Measurements from ENCODE around the gene NKX6-1.

Gene NKX6-1

GRCh38 chr4:84497504-84498202 lies 1.4 kb downstream of the NKX6-1 start:
- DNase-seq: no peak

GRCh38 chr4:84496706-84497503 lies 2.2 kb downstream of the NKX6-1 start:
- DNase-seq: no peak

- DNase-seq: no peak
These were observed 2.8 kb downstream of the NKX6-1 start for GRCh38 chr4:84496331-84496705.

- DNase-seq: no peak
These were observed 3.3 kb downstream of the NKX6-1 start for GRCh38 chr4:84495794-84496261.

- DNase-seq: no peak
These were observed 3.8 kb downstream of the NKX6-1 start for GRCh38 chr4:84495118-84495793.

- no peak for DNase-seq
These were observed 4.6 kb downstream of the NKX6-1 start for GRCh38 chr4:84494531-84494930.

GRCh38 chr4:84494076-84494475 lies 5.0 kb downstream of the NKX6-1 start:
- no peak for DNase-seq

- DNase-seq: no peak
These were observed 5.8 kb downstream of the NKX6-1 start for GRCh38 chr4:84493092-84493850.

GRCh38 chr4:84492737-84493091 lies 6.4 kb downstream of the NKX6-1 start:
- DNase-seq: no peak

GRCh38 chr4:84492290-84492689 lies 6.8 kb downstream of the NKX6-1 start:
- no peak for DNase-seq

GRCh38 chr4:84491481-84491880 lies 7.6 kb downstream of the NKX6-1 start:
- DNase-seq: no peak

GRCh38 chr4:84490663-84491062 lies 8.4 kb downstream of the NKX6-1 start:
- no peak for DNase-seq

GRCh38 chr4:84484236-84484635 lies 14.9 kb downstream of the NKX6-1 start:
- DNase-seq: no peak

GRCh38 chr4:84483688-84484087 lies 15.4 kb downstream of the NKX6-1 start:
- no peak for DNase-seq

GRCh38 chr4:84482564-84483563 lies 16.2 kb downstream of the NKX6-1 start:
- no peak for DNase-seq

GRCh38 chr4:84481860-84482245 lies 17.2 kb downstream of the NKX6-1 start:
- no peak for DNase-seq

GRCh38 chr4:84481077-84481859 lies 17.8 kb downstream of the NKX6-1 start:
- DNase-seq: no peak

- no peak for DNase-seq
These were observed 19.0 kb downstream of the NKX6-1 start for GRCh38 chr4:84480082-84480481.

GRCh38 chr4:84479663-84480062 lies 19.4 kb downstream of the NKX6-1 start:
- no peak for DNase-seq

GRCh38 chr4:84477738-84478137 lies 21.4 kb downstream of the NKX6-1 start:
- DNase-seq: no peak

GRCh38 chr4:84474107-84474506 lies 25.0 kb downstream of the NKX6-1 start:
- DNase-seq: no peak
